Keratinocyte (primary cell): Measurements from ENCODE around the gene LIM2.
A peak's percentile ranks its signal among the peaks of the same experiment; 100 is the strongest.

ENCODE experiments used
- CTCF ChIP-seq, 3 experiments: IDR thresholded peaks in 1 of 3; conservative IDR thresholded peaks in 1 of 3; optimal IDR thresholded peaks in 1 of 3; 2 replicates in 2 of 3; 3 replicates in 1 of 3; pipeline versions ENCODE3 to v1.5.1; 2011; ENCODE audit warnings: low read length in 3 of 3, mild to moderate bottlenecking in 3 of 3, moderate library complexity in 2 of 3, control low read depth in 1 of 3, inconsistent platforms in 1 of 3; ENCODE audit not compliant: insufficient read depth in 2 of 3; ENCODE audit errors: extremely low read depth in 1 of 3
- EZH2 ChIP-seq: IDR thresholded peaks from one replicate; pipeline ENCODE4 v1.6.1; 2012; ENCODE audit warnings: inconsistent platforms, mild to moderate bottlenecking, low read length, moderate library complexity

DNA sequence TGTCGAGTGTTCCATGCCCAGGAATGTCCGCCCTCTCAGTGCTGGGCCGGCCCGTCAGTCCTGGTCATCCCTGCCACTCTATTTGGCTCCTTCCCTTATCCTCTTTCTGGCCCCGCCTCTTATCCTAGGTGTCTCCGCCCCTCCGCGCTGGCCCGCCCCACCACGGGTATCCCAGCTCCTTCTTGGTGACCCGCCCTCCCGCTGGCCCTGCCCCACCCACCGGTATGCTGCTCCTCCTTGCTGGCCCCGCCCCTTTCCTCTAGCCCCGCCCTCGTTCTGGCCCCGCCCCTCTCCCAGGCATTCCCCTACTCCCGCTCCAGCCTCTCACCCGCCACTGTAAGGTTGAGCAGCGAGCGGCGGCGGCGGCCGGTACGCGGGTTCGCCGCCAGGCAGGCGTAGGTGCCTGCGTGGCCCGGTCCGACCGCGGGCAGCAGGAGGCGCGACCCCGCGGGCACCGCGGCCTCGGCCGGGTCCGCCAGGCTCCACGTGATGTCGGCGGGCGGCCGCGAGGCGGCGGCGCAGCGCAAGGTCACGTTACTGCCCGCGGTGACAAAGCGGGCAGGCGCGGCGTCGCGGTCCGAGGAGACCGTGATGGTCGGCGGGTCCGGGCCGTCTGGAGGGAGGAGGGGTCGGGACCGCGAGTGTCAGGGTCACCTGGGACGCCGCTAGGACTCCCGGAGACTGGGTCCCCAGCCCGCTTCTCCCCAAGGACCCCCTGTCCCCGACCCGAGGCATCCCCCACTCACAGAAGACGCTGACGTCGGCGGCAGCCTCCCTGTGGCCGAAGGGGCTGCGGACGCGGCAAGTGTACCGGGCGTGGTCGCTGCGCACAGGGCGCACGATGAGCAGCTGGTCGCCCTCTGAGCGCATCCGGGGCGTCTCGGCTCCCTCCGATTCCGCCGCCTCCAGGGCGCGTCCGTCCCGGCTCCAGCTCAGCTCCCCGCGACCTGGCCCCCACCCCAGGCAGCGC is 47.8 kb downstream of the LIM2 start:
- TF ChIP-seq CTCF (optimal IDR thresholded peaks at IDR 0.05 in 1 of 3, IDR thresholded peaks at IDR 0.05 in 1 of 3, conservative IDR thresholded peaks at IDR 0.05 in 1 of 3; ENCODE audit: extremely low read depth in 1 of 3, insufficient read depth in 2 of 3, low read length in 3 of 3), result peak in 2 of 3 experiments; percentile 11 to 63
- TF ChIP-seq EZH2, result no peak
